Glomerular visceral epithelial cell (primary cell): ENCODE measurements around the gene HS6ST2.

Source experiments
- DNase-seq: peaks from one replicate; pipeline ENCODE4 v3.0.0-alpha.2; 2016; ENCODE audit errors: extremely low spot score

Gene HS6ST2

GRCh38 chrX:132613801-132614200 lies 344.6 kb downstream of the HS6ST2 start:
- no peak for DNase-seq

- no peak for DNase-seq
These were observed 345.4 kb downstream of the HS6ST2 start for GRCh38 chrX:132612821-132613564.

- DNase-seq: no peak
These were observed 347.9 kb downstream of the HS6ST2 start for GRCh38 chrX:132610536-132610935.

- no peak for DNase-seq
These were observed 349.0 kb downstream of the HS6ST2 start for GRCh38 chrX:132609362-132609848.

GRCh38 chrX:132603700-132604286 lies 354.6 kb downstream of the HS6ST2 start:
- no peak for DNase-seq

- DNase-seq: no peak
These were observed 355.7 kb downstream of the HS6ST2 start for GRCh38 chrX:132602701-132603100.

GRCh38 chrX:132594999-132595398 lies 363.4 kb downstream of the HS6ST2 start:
- DNase-seq: no peak

- no peak for DNase-seq
These were observed 364.3 kb downstream of the HS6ST2 start for GRCh38 chrX:132594129-132594528.

- no peak for DNase-seq
These were observed 365.5 kb downstream of the HS6ST2 start for GRCh38 chrX:132592880-132593279.

GRCh38 chrX:132591719-132592275 lies 366.6 kb downstream of the HS6ST2 start:
- DNase-seq: no peak

GRCh38 chrX:132590350-132591026 lies 367.9 kb downstream of the HS6ST2 start:
- no peak for DNase-seq

- DNase-seq: no peak
These were observed 373.5 kb downstream of the HS6ST2 start for GRCh38 chrX:132584936-132585335.

GRCh38 chrX:132576939-132577338 lies 381.5 kb downstream of the HS6ST2 start:
- no peak for DNase-seq
